Adrenal gland (tissue), 12 donors: ENCODE data around the gene AGPAT1. TPM values are rescaled to one million over a fixed set of nuclear protein-coding genes. Genes with fewer than 3 reads are reported as not detected.

Experiments
- DNase-seq, 7 donors: peaks; one replicate each; pipeline ENCODE4 v3.0.0-alpha.2; 2019 to 2020
- H3K27ac ChIP-seq, 5 donors: fragments of 200-600 bp; sonication (generic) in 4 of 5; 1 replicate in 3 of 5; 2 replicates in 2 of 5; pipeline versions ENCODE4 v1.5.1 to v1.8.0; 2016 to 2020; ENCODE audit warnings: mild to moderate bottlenecking in 1 of 5
- H3K27me3 ChIP-seq: fragments of 200-600 bp; 2 replicates; pipeline ENCODE4 v1.8.0; 2021
- H3K36me3 ChIP-seq, 2 donors: fragments of 200-600 bp; replicated peaks in 1 of 2; 1 replicate in 1 of 2; 2 replicates in 1 of 2; pipeline versions ENCODE4 v1.5.1 to v1.8.0; 2018 to 2022
- H3K4me1 ChIP-seq, 2 donors: fragments of 200-600 bp; replicated peaks in 1 of 2; 1 replicate in 1 of 2; 2 replicates in 1 of 2; pipeline versions ENCODE4 v1.5.1 to v1.8.0; 2018 to 2021
- H3K4me3 ChIP-seq, 4 donors: fragments of 200-600 bp; sonication (generic) in 3 of 4; one replicate each; pipeline ENCODE4 v1.5.1; 2016 to 2018
- H3K9me3 ChIP-seq, 3 donors: fragments of 200-600 bp; sonication (generic) in 1 of 3; replicated peaks in 1 of 3; 1 replicate in 2 of 3; 2 replicates in 1 of 3; pipeline versions ENCODE4 v1.5.1 to v1.8.0; 2016 to 2021
- CTCF ChIP-seq, 6 experiments: fragments of 450-650 bp in 4 of 6; fragments of 200-600 bp in 2 of 6; sonication (generic) in 1 of 6; IDR thresholded peaks; 1 replicate in 5 of 6; 2 replicates in 1 of 6; pipeline versions ENCODE4 v1.5.1 to v1.8.0; 2016 to 2021; ENCODE audit warnings: antibody characterized with exemption in 6 of 6, mild to moderate bottlenecking in 2 of 6, moderate library complexity in 1 of 6
- POLR2A ChIP-seq, 2 donors: fragments of 450-650 bp; IDR thresholded peaks; one replicate each; pipeline ENCODE4 v1.6.1; 2017; ENCODE audit warnings: antibody characterized with exemption in 2 of 2, mild to moderate bottlenecking in 2 of 2, moderate library complexity in 1 of 2
- WGBS, 4 donors: extraction: QIAGEN DNeasy Blood & Tissue Kit in 2 of 4; methylation state at CpG; one replicate each; pipeline versions ENCODE4 v1.1.5 to v1.1.7; 2013 to 2017; 5-methylcytosine and 5-hydroxymethylcytosine counted together
- intact Hi-C, 2 donors: fragments of 100-400 bp; cut with DNase I; formaldehyde crosslinking; loops; one replicate each; pipeline versions ENCODE4 v1.14.1 to v1.15.0; 2022 to 2023
- polyA plus RNA-seq, 3 donors: library from polyadenylated mRNA; stranded (reverse); fragments of 200-250 nt in 2 of 3; fragments of 350-450 nt in 1 of 3; fragmentation: Illumina TruSeq in 1 of 3; extraction: RNeasy Lipid Tissue Mini Kit (QIAGEN cat#74804) in 1 of 3; gene quantifications; one replicate each; pipeline ENCODE4 v1.2.3, GENCODE V29; 2013 to 2014
- total RNA-seq, 9 donors: library from RNA; depleted of rRNA in 4 of 9; stranded (reverse); fragments of >200 nt in 4 of 9; fragments of 120-200 nt in 1 of 9; fragmentation: NEBNext Ultra II Directional in 1 of 9; extraction: Animal tissue kit (Norgen Biotek cat#: 25700) in 1 of 9; gene quantifications; one replicate each; pipeline versions ENCODE4 v1.1.0 to v1.2.4, GENCODE V29; 2013 to 2023
- donor health status: healthy with polysubstance abuse.
- donor health status: Bipolar disorder and iron deficiency.
- donor health status: DM: yes; HTN: yes; CAD: no.
- donor health status: DM: no; HTN: no; CAD: no.
- donor health status: DM: no; HTN: no; CAD: no.
- donor health status: DM: yes; HTN: yes; CAD: no.

The AGPAT1 gene
- total and polyA plus RNA-seq, 12 donors = 51.9 to 91.9 (median 68.5) TPM

DNA sequence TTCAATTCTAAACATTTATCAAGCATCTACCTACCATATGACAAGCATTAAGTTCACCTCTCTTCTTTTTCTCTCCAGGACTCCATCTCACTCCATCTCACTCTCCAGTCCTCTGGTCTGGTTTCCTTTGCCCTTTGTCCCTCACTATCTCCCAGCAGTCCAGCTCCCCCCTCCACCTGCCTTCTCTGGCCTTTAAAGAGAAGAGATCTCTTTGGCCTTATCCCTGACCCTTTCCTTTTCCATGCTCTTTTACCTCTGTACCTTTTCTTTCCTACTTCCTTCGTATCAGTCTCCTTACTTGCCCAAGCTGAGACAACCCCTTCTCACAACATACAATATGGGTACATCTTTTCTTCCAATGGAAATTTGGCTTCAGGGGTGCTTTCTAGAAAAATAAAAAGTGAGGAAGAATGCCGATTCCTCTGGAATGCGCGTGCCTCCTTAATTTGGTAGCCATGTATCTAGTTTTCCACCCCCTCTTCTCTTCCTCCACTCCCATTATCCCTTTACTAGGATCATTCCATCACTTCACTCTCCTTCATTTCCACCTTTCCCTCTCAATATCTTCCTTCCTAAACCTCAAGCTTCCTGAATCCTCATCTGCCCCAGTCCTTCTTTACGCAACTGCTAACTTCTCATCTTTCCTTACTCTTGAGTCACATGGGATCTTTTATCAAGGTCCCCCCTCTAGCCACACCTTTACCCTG is 745 bp upstream of the AGPAT1 start:
- DNase-seq = peak in 1 of 7 donors; percentile 47
- H3K4me1 ChIP-seq = peaks cover 33 to 46% of the 10 kb centered on the region in 2 donors

GRCh38 chr6:32175322-32175710 is 568 bp downstream of the AGPAT1 start:
- Histone ChIP-seq H3K27ac (peak overlapping the region in 4 of 5 donors; percentile 87 to 98 (median 94)), H3K36me3 (peaks cover 0 to 14% of the 10 kb centered on the region in 2 donors), H3K4me3 (peak overlapping the region in 3 of 4 donors; percentile 84 to 98 (median 88)), H3K4me1 (peaks cover 33 to 46% of the 10 kb centered on the region in 2 donors), H3K9me3 (no peaks in the 10 kb centered on the region), H3K27me3 (no peaks in the 10 kb centered on the region)
- TF ChIP-seq CTCF (IDR thresholded peaks at IDR 0.05) (no peak), POLR2A (IDR thresholded peaks at IDR 0.05) (no peak)
- DNase-seq = peak in 1 of 7 donors; percentile 18
- intact Hi-C loops = no loop called here
- WGBS, 4 donors = 10 to 16% (median 15%) methylated on average over 2 of the region's 2 CpGs

More for the DNA sequence above, 745 bp upstream of the AGPAT1 start:
- peak overlapping the region; percentile 87 to 98 (median 94) for H3K27ac ChIP-seq
- H3K9me3 ChIP-seq = no peaks in the 10 kb centered on the region
- no peaks in the 10 kb centered on the region for H3K27me3 ChIP-seq
- no peak for TF ChIP-seq POLR2A (IDR thresholded peaks at IDR 0.05)
- no peak for TF ChIP-seq CTCF (IDR thresholded peaks at IDR 0.05)
- H3K4me3 ChIP-seq = peak overlapping the region in 2 of 4 donors; percentile 4 to 84
- 19 to 25% (median 25%) methylated on average over 5 of the region's 5 CpGs for WGBS, 4 donors
- intact Hi-C loops = no loop called here
- peaks cover 0 to 19% of the 10 kb centered on the region in 2 donors for H3K36me3 ChIP-seq

- 79 to 93% (median 89%) methylated on average over 1 of the region's 1 CpG for WGBS, 4 donors
- peaks cover 32 to 38% of the 10 kb centered on the region in 2 donors for H3K4me1 ChIP-seq
- peaks cover 0 to 16% of the 10 kb centered on the region in 2 donors for H3K36me3 ChIP-seq
- H3K4me3 ChIP-seq = no peak overlapping the region
- intact Hi-C loops = no loop called here
- no peaks in the 10 kb centered on the region for H3K9me3 ChIP-seq
- H3K27me3 ChIP-seq = no peaks in the 10 kb centered on the region
- TF ChIP-seq CTCF (IDR thresholded peaks at IDR 0.05) (no peak), POLR2A (IDR thresholded peaks at IDR 0.05) (no peak)
- no peak overlapping the region for H3K27ac ChIP-seq
- DNase-seq = no peak
These were observed 1.5 kb downstream of the AGPAT1 start for GRCh38 chr6:32174416-32174815.

DNA sequence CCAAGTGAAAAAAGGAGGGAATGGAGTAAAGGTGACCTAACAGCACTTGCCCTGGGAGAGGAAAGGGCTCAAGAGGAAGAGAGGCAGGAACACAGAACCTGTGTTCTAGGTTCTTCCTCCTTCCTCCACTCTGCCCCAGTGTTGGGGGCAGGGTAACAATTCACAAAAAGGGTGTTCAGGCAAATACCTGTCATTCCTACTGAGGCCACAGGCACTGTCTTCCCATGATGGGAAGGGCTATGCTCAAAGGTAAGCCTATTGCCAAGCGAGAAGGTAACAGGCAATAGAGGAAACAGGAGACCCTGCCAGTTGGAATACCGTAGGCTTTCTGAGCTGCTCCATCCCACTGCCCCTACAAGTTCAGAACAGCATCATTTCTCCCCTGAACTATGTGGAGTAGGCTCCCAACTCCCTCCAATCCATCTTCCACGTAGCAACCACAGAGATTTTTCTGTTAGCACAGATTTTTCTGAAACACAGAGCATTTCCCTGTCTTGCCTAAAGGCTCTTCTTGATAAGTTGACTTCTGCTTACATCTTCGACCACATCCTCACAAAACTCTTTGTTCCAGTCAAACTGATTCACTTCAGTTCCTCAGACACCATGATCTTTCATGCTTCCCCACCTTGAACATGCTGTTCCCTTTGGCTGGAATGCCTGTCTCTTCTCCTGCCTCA is 2.7 kb downstream of the AGPAT1 start:
- H3K4me3 ChIP-seq = no peak overlapping the region
- DNase-seq = no peak
- no peak for TF ChIP-seq CTCF (IDR thresholded peaks at IDR 0.05)
- no peak for TF ChIP-seq POLR2A (IDR thresholded peaks at IDR 0.05)
- H3K36me3 ChIP-seq = peaks cover 0 to 22% of the 10 kb centered on the region in 2 donors
- H3K27ac ChIP-seq = no peak overlapping the region
- 72 to 86% (median 79%) methylated on average over 4 of the region's 4 CpGs for WGBS, 4 donors
- H3K4me1 ChIP-seq = peaks cover 23 to 31% of the 10 kb centered on the region in 2 donors
- no peaks in the 10 kb centered on the region for H3K9me3 ChIP-seq
- intact Hi-C loops = no loop called here
- H3K27me3 ChIP-seq = no peaks in the 10 kb centered on the region
